ENCODE data around the gene ZNF735.
"Not testable (repeated sequence)": the region's sequence is repeated elsewhere in the genome, so short reads cannot be mapped to it uniquely, and the experiment has no call there.

Gene ZNF735

DNA sequence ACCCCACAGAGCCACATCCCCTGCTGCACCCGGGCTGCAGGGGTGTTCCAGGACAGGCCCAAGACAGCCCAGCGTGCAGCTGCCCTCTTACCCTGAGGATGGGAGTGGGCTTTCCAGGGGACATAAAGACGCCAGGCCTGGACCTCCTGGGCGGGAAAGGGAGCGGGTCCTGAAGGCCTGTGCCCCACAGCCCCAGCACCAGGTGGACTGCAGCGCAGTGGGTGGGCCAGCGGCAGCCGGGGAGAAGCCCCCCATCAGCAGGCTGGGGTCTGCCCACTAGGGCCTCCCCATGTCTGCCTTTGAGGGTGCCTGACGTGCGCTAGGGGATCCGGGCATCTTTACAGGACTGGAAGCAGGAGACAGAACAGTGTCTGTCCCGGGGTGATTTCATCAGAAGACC lies 22.6 kb upstream of the ZNF735 start:
- Histone ChIP-seq H4K20me1 (no peaks in the 10 kb centered on the region), H3K4me3 (no peak overlapping the region), H3K9ac (no peak overlapping the region), H3K27me3 (no peaks in the 10 kb centered on the region), H3K4me2 (no peak overlapping the region), H3K9me3 (replicated peaks in 1 of 11) (peaks cover 34 to 54% (median 48%) of the 10 kb centered on the region in 11 experiments), H3K4me1 (no peaks in the 10 kb centered on the region), H3K27ac (no peak overlapping the region), H3K36me3 (no peaks in the 10 kb centered on the region)
- TF ChIP-seq Cebpa-rat (IDR thresholded peaks at IDR 0.05): no peak

DNA sequence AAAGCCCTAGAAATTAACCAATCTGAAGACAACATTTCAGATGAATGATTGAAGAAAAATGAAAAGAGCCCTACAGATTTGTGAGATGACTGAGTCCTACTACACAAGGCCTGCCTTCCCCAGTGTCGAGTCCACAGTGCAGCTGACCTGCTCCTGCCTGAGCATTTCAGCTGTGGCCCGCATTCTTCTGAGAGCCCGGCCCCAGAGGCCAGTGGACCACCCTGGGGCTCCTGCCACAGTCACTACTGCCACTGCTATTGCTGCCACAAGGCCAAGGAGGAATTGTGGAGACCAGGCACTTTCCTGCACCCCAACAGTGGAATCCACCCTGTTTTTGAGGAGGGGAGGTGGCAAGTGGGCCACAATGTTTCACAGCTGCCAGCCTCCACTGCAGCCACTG lies 19.6 kb upstream of the ZNF735 start:
- Histone ChIP-seq H3K4me3 (no peak overlapping the region), H3K27me3 (no peaks in the 10 kb centered on the region), H3K9me3 (replicated peaks in 1 of 11) (peaks cover 32 to 49% (median 40%) of the 10 kb centered on the region in 11 experiments), H3K4me2 (no peak overlapping the region), H3K27ac (no peak overlapping the region), H4K20me1 (no peaks in the 10 kb centered on the region), H3K9ac (no peak overlapping the region), H3K4me1 (no peaks in the 10 kb centered on the region), H3K36me3 (no peaks in the 10 kb centered on the region)
- no peak for TF ChIP-seq Cebpa-rat (IDR thresholded peaks at IDR 0.05)

DNA sequence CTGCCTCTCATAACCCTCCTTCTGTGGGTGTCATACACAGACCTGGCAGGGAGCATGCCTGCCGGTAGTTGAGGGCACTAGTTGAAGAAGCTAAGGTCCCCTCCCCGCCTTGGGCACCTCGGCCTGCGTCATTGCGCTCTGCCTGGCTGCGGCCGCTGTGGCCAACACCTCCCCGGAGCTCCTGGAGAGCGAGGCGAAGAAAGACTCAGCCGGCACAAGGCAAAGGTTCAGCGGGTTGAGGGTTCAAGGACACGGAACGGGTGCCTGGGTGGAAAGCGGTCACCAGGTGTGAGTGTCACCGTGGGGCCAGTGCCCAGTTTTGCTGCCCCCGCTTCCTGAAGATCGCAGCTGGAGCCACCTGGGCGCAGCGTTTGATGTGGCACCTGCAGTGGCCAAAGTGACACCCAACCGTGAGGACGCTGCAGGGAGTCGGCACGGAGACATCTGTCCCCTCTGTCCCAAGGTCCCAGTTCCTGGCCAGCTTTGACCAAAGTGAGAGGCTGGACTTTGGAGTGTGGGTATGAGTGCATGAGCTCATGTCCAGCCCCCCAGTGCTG lies 14.8 kb upstream of the ZNF735 start:
- Histone ChIP-seq H4K20me1 (no peaks in the 10 kb centered on the region), H3K36me3 (no peaks in the 10 kb centered on the region), H3K9me3 (replicated peaks in 1 of 11) (peaks cover 40 to 71% (median 52%) of the 10 kb centered on the region in 11 experiments), H3K27ac (no peak overlapping the region), H3K9ac (no peak overlapping the region), H3K4me2 (no peak overlapping the region), H3K4me3 (no peak overlapping the region), H3K4me1 (no peaks in the 10 kb centered on the region), H3K27me3 (no peaks in the 10 kb centered on the region)
- TF ChIP-seq Cebpa-rat (IDR thresholded peaks at IDR 0.05): no peak

DNA sequence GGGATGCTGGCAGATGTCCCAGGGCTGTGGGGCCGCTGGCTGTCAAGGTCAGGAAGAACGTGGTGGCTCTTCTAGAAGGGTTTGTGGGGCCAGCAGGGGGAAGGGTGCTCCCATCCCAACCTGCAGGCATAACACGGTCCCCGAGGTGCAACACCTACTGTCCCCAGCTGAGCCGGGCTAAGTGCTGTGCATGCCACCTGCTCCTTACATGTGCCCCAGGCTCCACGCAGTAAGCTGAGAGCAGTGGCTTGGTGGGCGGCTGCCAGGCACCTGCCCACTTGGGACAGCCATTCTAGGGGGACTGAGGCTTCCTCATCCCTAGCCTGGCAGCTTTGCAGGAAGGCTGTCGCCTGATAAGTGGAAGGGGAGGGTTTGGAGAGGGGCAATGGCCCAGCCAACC lies 14.2 kb upstream of the ZNF735 start:
- no peak overlapping the region for H3K4me3 ChIP-seq
- H3K36me3 ChIP-seq: no peaks in the 10 kb centered on the region
- H3K9me3 ChIP-seq (replicated peaks in 1 of 11): peaks cover 44 to 71% (median 55%) of the 10 kb centered on the region in 11 experiments

DNA sequence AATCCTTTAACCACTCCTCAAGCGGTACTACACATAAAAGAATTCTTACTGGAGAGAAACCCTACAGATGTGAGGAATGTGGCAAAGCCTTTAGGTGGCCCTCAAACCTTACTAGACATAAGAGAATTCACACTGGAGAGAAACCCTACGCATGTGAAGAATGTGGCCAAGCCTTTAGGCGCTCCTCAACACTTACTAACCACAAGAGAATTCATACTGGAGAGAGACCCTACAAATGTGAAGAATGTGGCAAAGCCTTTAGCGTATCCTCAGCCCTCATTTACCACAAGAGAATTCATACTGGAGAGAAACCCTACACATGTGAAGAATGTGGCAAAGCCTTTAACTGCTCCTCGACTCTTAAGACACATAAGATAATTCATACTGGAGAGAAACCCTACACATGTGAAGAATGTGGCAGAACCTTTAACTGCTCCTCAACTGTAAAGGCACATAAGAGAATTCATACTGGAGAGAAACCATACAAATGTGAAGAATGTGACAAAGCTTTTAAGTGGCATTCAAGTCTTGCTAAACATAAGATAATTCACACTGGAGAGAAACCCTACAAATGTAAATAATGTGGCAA lies 12.8 kb downstream of the ZNF735 start:
- H3K27ac ChIP-seq, H3K4me3 ChIP-seq, H3K36me3 ChIP-seq, H4K20me1 ChIP-seq, H3K4me1 ChIP-seq, H3K9ac ChIP-seq, H3K4me2 ChIP-seq, H3K27me3 ChIP-seq: not testable (repeated sequence)
- H3K9me3 ChIP-seq (replicated peaks in 1 of 11): peaks cover 80 to 98% (median 93%) of the 10 kb centered on the region in 11 experiments

More for the DNA sequence above, 14.2 kb upstream of the ZNF735 start:
- no peak for TF ChIP-seq Cebpa-rat (IDR thresholded peaks at IDR 0.05)
- no peak overlapping the region for H3K4me2 ChIP-seq
- no peak overlapping the region for H3K9ac ChIP-seq
- H3K27ac ChIP-seq: no peak overlapping the region
- no peaks in the 10 kb centered on the region for H3K27me3 ChIP-seq
- H4K20me1 ChIP-seq: no peaks in the 10 kb centered on the region
- H3K4me1 ChIP-seq: no peaks in the 10 kb centered on the region

DNA sequence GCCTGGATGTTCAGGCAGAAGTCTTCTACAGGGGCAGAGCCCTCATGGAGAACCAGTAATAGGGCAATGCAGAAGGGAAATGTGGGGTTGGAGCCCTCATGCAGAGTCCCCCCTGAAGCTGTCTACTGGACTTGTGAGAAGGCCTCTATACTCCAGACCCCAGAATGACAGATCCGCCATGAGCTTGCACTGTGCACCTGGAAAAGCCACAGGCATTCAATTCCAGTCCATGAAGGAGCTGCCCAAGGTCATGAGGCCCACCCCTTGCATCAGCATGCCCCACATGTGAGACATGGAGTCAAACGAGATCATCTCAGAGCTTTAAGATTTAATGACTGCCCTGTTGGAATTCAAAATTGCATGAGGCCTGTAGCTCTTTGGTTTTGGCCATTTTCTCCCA lies 16.4 kb downstream of the ZNF735 start:
- Histone ChIP-seq H3K27ac (no peak overlapping the region), H4K20me1 (no peaks in the 10 kb centered on the region), H3K9me3 (replicated peaks in 1 of 11) (peaks cover 81 to 96% (median 90%) of the 10 kb centered on the region in 11 experiments), H3K4me3 (no peak overlapping the region), H3K36me3 (no peaks in the 10 kb centered on the region), H3K4me2 (no peak overlapping the region), H3K4me1 (no peaks in the 10 kb centered on the region), H3K27me3 (no peaks in the 10 kb centered on the region), H3K9ac (no peak overlapping the region)
- TF ChIP-seq Cebpa-rat (IDR thresholded peaks at IDR 0.05): no peak

DNA sequence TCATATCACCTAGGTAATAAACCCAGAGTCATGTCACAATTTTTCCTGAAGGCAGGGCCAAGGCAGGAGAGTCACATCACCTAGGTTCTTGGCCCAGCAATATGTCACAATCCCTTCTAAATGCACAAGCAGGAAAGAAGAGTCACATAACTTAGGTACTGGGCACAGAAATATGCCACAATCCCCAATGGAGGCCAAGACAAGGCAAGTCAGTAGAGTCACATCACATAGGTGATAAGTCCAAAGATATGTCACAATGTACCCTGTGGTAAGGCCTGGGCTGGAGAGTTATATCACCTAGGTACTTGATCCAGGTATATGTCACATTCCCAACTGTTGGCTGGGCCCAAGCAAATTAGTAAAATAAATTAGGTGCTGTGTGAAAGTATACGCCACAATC lies 21.2 kb downstream of the ZNF735 start, which contains the start of gene ZNF679:
Gene ZNF679 (plus strand): TSS at position 301 of the 400 bp plus-strand sequence. CDS start 20,644 bp downstream, outside the sequence.
- not testable (repeated sequence) for H3K4me2 ChIP-seq, H3K27me3 ChIP-seq, H3K9ac ChIP-seq, H4K20me1 ChIP-seq, H3K4me3 ChIP-seq, H3K36me3 ChIP-seq, H3K27ac ChIP-seq, H3K4me1 ChIP-seq
- peaks cover 56 to 96% (median 72%) of the 10 kb centered on the region in 11 experiments; a peak in 21 of 22 replicates for H3K9me3 ChIP-seq (replicated peaks in 1 of 11)

DNA sequence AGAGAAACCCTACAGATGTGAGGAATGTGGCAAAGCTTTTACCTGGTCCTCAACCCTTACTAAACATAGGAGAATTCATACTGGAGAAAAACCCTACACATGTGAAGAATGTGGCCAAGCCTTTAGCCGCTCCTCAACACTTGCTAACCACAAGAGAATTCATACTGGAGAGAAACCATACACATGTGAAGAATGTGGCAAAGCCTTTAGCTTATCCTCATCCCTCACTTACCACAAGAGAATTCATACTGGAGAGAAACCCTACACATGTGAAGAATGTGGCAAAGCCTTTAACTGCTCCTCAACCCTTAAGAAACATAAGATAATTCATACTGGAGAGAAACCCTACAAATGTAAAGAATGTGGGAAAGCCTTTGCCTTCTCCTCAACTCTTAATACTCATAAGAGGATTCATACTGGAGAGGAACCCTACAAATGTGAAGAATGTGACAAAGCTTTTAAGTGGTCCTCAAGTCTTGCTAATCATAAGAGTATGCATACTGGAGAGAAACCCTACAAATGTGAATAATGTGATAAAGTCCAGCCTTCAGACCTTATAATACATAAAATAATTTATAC lies 59.4 kb downstream of the ZNF735 start:
- no peaks in the 10 kb centered on the region for H4K20me1 ChIP-seq
- H3K4me3 ChIP-seq: no peak overlapping the region
- no peaks in the 10 kb centered on the region for H3K4me1 ChIP-seq
- H3K4me2 ChIP-seq: no peak overlapping the region
- no peak for TF ChIP-seq Cebpa-rat (IDR thresholded peaks at IDR 0.05)
- H3K36me3 ChIP-seq: no peaks in the 10 kb centered on the region; a peak in 1 of 22 replicates
- no peak overlapping the region for H3K27ac ChIP-seq
- peaks cover 77 to 96% (median 88%) of the 10 kb centered on the region in 11 experiments for H3K9me3 ChIP-seq (replicated peaks in 1 of 11)
- H3K27me3 ChIP-seq: no peaks in the 10 kb centered on the region
- no peak overlapping the region for H3K9ac ChIP-seq

All from BLaER1 treated with 17β-estradiol and CSF1 and Interleukin-3, amounts not matched to agents 10 nM and 100 nM (cell line).